ENCODE data around the gene RRAS2.

- TF ChIP-seq POLR2A (IDR thresholded peaks at IDR 0.05) (no peak), CTCF (IDR thresholded peaks at IDR 0.05) (no peak)
These were observed 25.4 kb upstream of the RRAS2 start for GRCh38 chr11:14384338-14384737.

All from adrenal gland (tissue), 5 donors.